Measurements from ENCODE around the gene BCL2A1. TPM values are rescaled to one million over a fixed set of nuclear protein-coding genes. Genes with fewer than 3 reads are reported as not detected.

BCL2A1 gene
- total RNA-seq, 1 donor from 2014 or later, result not detected

- intact Hi-C loops (cut with DNase I), result no loop called here
- no peak for TF ChIP-seq CTCF (IDR thresholded peaks at IDR 0.05)
- H3K27me3 ChIP-seq, result no peaks in the 10 kb centered on the region
- DNase-seq (ENCODE audit: low spot score in 2 of 2), result no peak
- H3K4me1 ChIP-seq, result no peaks in the 10 kb centered on the region
- no peaks in the 10 kb centered on the region for H3K36me3 ChIP-seq
- no peaks in the 10 kb centered on the region for H3K9me3 ChIP-seq
- H3K27ac ChIP-seq, result no peak overlapping the region
- no peak overlapping the region for H3K4me3 ChIP-seq
These were observed 10.3 kb downstream of the BCL2A1 start for GRCh38 chr15:79960502-79961212.

GRCh38 chr15:79957741-79958140, 13.3 kb downstream of the BCL2A1 start:
- no peak overlapping the region for H3K27ac ChIP-seq
- intact Hi-C loops (cut with DNase I), result no loop called here
- DNase-seq (ENCODE audit: low spot score in 2 of 2), result no peak

GRCh38 chr15:79956354-79956939, 14.5 kb downstream of the BCL2A1 start:
- intact Hi-C loops (cut with DNase I), result no loop called here
- Histone ChIP-seq H3K36me3 (no peaks in the 10 kb centered on the region), H3K27ac (no peak overlapping the region), H3K27me3 (no peaks in the 10 kb centered on the region), H3K4me1 (no peaks in the 10 kb centered on the region), H3K9me3 (no peaks in the 10 kb centered on the region), H3K4me3 (no peak overlapping the region)
- TF ChIP-seq CTCF (IDR thresholded peaks at IDR 0.05), result no peak
- DNase-seq (ENCODE audit: low spot score in 2 of 2), result no peak

More at GRCh38 chr15:79957741-79958140, 13.3 kb downstream of the BCL2A1 start:
- Histone ChIP-seq H3K27me3 (no peaks in the 10 kb centered on the region), H3K9me3 (no peaks in the 10 kb centered on the region), H3K4me1 (no peaks in the 10 kb centered on the region), H3K4me3 (no peak overlapping the region), H3K36me3 (no peaks in the 10 kb centered on the region)
- TF ChIP-seq CTCF (IDR thresholded peaks at IDR 0.05), result no peak

- Histone ChIP-seq H3K27ac (no peak overlapping the region), H3K9me3 (no peaks in the 10 kb centered on the region), H3K36me3 (no peaks in the 10 kb centered on the region), H3K4me3 (no peak overlapping the region), H3K27me3 (no peaks in the 10 kb centered on the region), H3K4me1 (no peaks in the 10 kb centered on the region)
- intact Hi-C loops (cut with DNase I), result no loop called here
- DNase-seq (ENCODE audit: low spot score in 2 of 2), result no peak
- no peak for TF ChIP-seq CTCF (IDR thresholded peaks at IDR 0.05)
These were observed 16.3 kb downstream of the BCL2A1 start for GRCh38 chr15:79954661-79955060.

GRCh38 chr15:79953951-79954444, 17.0 kb downstream of the BCL2A1 start:
- no peaks in the 10 kb centered on the region for H3K9me3 ChIP-seq
- H3K36me3 ChIP-seq, result no peaks in the 10 kb centered on the region
- H3K27ac ChIP-seq, result no peak overlapping the region
- H3K4me1 ChIP-seq, result no peaks in the 10 kb centered on the region
- H3K4me3 ChIP-seq, result no peak overlapping the region
- no peak for DNase-seq (ENCODE audit: low spot score in 2 of 2)
- H3K27me3 ChIP-seq, result no peaks in the 10 kb centered on the region
- no peak for TF ChIP-seq CTCF (IDR thresholded peaks at IDR 0.05)
- intact Hi-C loops (cut with DNase I), result no loop called here
